T-helper 2 cell treated with Interferon-gamma antibody and Interleukin-4, amounts not matched to agents 5 μg/mL and 100 μg/mL, for 36 hours (primary cell): ENCODE data around the gene BRD1.

Experiments used
- DNase-seq: peaks from one replicate; pipeline ENCODE4 v3.0.0; 2021; ENCODE audit warnings: low spot score
- H3K27ac Mint-ChIP-seq: one replicate; pipeline ENCODE4 v1.8.0; 2021; ENCODE audit warnings: mild to moderate bottlenecking, mixed read lengths
- H3K27me3 Mint-ChIP-seq: one replicate; pipeline ENCODE4 v1.8.0; 2021; ENCODE audit warnings: low read depth, mixed read lengths
- H3K36me3 Mint-ChIP-seq: one replicate; pipeline ENCODE4 v1.8.0; 2021; ENCODE audit warnings: low read depth, mixed read lengths
- H3K4me1 Mint-ChIP-seq: one replicate; pipeline ENCODE4 v1.8.0; 2021; ENCODE audit warnings: low read depth, mixed read lengths
- H3K4me3 Mint-ChIP-seq: one replicate; pipeline ENCODE4 v1.8.0; 2022; ENCODE audit warnings: mild to moderate bottlenecking, moderate library complexity, mixed read lengths
- H3K9me3 Mint-ChIP-seq: one replicate; pipeline ENCODE4 v1.8.0; 2021; ENCODE audit warnings: mixed read lengths

BRD1 gene

GRCh38 chr22:49735411-49735900 is 92.2 kb downstream of the BRD1 start:
- Mint-ChIP-seq H3K4me1 (no peaks in the 10 kb centered on the region), H3K36me3 (no peaks in the 10 kb centered on the region), H3K4me3 (no peak overlapping the region), H3K27me3 (no peaks in the 10 kb centered on the region), H3K9me3 (peaks cover 4% of the 10 kb centered on the region), H3K27ac (no peak overlapping the region)
- no peak for DNase-seq

- Mint-ChIP-seq H3K27ac (no peak overlapping the region), H3K36me3 (no peaks in the 10 kb centered on the region), H3K9me3 (peaks cover 3% of the 10 kb centered on the region), H3K4me3 (no peak overlapping the region), H3K27me3 (peaks cover 2% of the 10 kb centered on the region), H3K4me1 (no peaks in the 10 kb centered on the region)
- no peak for DNase-seq
Observed at GRCh38 chr22:49734882-49735281, 92.8 kb downstream of the BRD1 start.

DNA sequence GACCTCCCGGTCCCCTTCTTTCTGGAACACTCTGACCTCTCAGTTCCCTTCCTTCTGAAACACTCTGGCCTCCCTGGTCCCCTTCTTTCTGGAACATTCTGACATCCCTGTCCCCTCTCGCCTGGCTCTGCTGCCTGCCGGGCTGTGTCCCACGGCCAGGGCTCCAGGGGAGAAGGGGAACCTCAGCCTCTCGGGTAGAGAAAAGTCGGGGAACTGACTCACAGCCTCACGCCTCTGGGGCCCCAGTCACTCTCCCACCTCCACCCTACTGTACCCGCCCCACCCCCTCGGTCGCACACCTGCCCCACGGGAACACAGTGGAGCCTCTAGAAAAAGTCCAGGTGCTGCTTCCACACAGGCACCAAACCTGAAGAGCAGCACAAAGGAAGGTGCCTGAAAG is 93.3 kb downstream of the BRD1 start:
- H3K27me3 Mint-ChIP-seq, result peaks cover 2% of the 10 kb centered on the region
- DNase-seq, result no peak
- H3K36me3 Mint-ChIP-seq, result no peaks in the 10 kb centered on the region
- H3K4me3 Mint-ChIP-seq, result no peak overlapping the region
- H3K27ac Mint-ChIP-seq, result no peak overlapping the region
- no peaks in the 10 kb centered on the region for H3K9me3 Mint-ChIP-seq
- H3K4me1 Mint-ChIP-seq, result no peaks in the 10 kb centered on the region

GRCh38 chr22:49733631-49734030 is 94.0 kb downstream of the BRD1 start:
- Mint-ChIP-seq H3K27me3 (peaks cover 8% of the 10 kb centered on the region), H3K36me3 (no peaks in the 10 kb centered on the region), H3K27ac (no peak overlapping the region), H3K4me1 (no peaks in the 10 kb centered on the region), H3K4me3 (no peak overlapping the region), H3K9me3 (no peaks in the 10 kb centered on the region)
- DNase-seq, result no peak

DNA sequence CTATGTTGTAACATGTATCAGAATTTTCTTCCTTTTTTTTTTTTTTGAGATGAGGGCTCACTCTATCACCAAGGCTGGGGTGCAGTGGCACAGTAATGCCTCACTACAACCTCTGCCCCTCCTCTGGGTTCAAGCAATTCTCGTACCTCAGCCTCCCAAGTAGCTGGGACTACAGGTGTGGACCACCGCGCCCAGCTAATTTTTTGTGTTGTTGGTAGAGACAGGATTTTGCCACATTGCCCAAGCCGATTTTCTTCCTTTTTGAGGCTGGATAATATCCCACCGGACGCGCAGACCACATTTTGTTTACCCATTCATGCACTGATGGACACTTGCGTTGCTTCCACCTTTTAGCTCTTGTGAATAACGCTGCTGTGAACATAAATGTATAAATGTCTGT is 97.0 kb downstream of the BRD1 start:
- Mint-ChIP-seq H3K9me3 (no peaks in the 10 kb centered on the region), H3K27me3 (peaks cover 28% of the 10 kb centered on the region), H3K4me1 (no peaks in the 10 kb centered on the region), H3K4me3 (no peak overlapping the region), H3K27ac (no peak overlapping the region), H3K36me3 (no peaks in the 10 kb centered on the region)
- no peak for DNase-seq

DNA sequence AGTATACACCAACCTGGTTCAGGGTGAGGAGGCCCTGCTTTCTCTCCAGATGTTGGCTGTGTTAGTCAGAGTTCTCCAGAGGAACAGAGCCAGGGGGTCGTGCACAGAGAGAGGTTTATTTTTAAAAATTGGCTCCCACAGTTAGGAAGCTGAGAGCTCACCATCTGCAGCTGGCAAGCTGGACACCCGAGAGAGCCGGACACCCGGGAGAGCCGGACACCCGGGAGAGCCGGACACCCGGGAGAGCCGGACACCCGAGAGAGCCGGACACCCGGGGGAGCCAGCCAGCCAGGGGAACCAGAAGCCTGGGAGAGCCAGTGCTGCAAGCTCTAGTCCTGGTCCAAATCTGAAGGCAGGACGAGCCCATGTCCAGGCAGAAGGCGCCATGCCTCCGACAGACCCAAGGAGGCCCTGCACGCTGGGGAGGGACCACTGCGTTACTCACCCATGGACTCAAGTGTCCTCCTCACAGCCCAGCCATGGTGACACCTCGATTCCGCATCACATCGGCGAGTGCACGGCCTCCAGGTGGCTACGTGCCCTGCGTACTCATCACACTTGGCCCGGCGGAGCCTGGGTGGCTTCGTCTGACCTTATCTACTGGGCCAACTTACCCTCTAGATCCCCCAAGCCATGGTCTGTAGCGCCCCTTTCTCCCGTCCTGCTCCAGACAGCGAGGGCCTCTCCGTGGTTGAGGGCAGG is 99.0 kb downstream of the BRD1 start:
- Mint-ChIP-seq H3K4me1 (peaks cover 3% of the 10 kb centered on the region), H3K4me3 (no peak overlapping the region), H3K27me3 (peaks cover 31% of the 10 kb centered on the region), H3K36me3 (no peaks in the 10 kb centered on the region), H3K9me3 (no peaks in the 10 kb centered on the region), H3K27ac (no peak overlapping the region)
- no peak for DNase-seq

DNA sequence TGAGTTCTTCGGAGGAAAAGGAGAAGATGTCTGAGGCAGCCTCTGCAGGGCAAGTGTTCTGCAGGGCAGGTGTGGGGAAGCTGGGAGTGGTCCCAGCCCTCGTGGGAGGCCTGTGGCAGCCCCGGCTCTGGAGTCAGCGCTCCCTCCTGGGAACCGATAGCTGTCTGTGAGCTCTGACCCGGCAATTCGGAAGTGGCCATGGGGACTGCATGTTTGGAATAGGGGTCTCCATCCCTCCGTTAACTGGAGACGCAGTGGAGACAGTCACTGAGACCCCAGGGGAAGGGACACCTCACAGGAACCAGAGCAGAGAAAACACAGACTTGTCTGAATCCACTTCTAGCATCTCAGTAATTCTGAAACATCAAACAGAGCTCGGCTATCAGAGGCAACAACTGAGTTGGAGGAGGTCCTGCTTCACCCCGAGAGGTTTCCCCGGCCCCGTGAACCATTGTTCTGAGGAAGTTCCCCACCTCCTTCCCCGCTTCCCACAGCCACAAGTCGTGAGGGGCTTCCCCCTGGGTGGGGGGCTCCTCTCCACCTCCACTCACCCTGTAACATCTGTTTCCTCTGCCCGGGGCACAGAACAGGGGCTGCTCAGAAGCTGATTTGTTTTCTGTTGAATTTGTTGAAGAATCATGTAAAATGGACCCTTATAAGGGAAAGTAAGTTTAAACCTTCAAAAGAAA is 99.6 kb downstream of the BRD1 start:
- Mint-ChIP-seq H3K4me1 (peaks cover 7% of the 10 kb centered on the region), H3K27ac (no peak overlapping the region), H3K4me3 (no peak overlapping the region), H3K27me3 (peaks cover 33% of the 10 kb centered on the region), H3K9me3 (no peaks in the 10 kb centered on the region), H3K36me3 (no peaks in the 10 kb centered on the region)
- DNase-seq, result no peak

DNA sequence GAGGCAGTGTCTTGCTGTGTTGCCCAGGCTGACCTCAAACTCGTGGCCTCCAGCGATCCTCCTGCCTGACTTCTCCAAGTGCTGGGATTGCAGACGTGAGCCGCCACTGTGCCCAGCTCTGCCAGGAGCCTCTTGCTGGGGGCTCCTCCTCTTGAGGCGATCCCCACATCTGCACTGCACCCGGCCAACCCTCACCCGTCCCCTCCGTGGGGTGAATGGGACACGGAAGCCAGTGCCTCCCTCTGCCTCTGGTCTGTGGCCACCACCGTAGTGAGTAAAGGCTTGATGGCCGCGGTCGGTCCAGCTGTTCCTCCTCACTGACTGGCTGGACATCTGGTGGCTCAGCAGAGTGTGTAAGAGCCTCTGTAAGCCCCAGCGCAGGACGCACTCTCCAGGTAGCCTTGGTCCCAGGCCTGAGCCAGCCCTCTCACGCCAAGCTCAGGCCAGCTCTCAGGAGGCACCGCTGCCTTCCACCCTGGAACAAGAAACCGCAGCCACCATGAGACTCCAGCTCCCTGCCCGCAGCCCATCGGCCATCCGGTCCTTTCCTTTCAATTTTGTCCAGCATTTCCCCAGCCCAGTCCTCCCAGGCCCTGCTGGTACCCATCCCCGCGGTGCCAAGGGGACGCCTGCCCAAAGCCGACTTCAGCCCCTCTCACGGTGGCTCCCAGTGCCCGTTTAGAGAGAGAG is 100.3 kb downstream of the BRD1 start:
- Mint-ChIP-seq H3K4me1 (peaks cover 7% of the 10 kb centered on the region), H3K27me3 (peaks cover 33% of the 10 kb centered on the region), H3K27ac (no peak overlapping the region), H3K4me3 (no peak overlapping the region), H3K9me3 (no peaks in the 10 kb centered on the region), H3K36me3 (no peaks in the 10 kb centered on the region)
- DNase-seq, result no peak

GRCh38 chr22:49726701-49727101 is 101.0 kb downstream of the BRD1 start:
- no peaks in the 10 kb centered on the region for H3K9me3 Mint-ChIP-seq
- H3K4me3 Mint-ChIP-seq, result no peak overlapping the region
- DNase-seq, result no peak
- no peak overlapping the region for H3K27ac Mint-ChIP-seq
- no peaks in the 10 kb centered on the region for H3K36me3 Mint-ChIP-seq
- peaks cover 7% of the 10 kb centered on the region for H3K4me1 Mint-ChIP-seq
- peaks cover 33% of the 10 kb centered on the region for H3K27me3 Mint-ChIP-seq

- Mint-ChIP-seq H3K9me3 (no peaks in the 10 kb centered on the region), H3K36me3 (no peaks in the 10 kb centered on the region), H3K4me3 (no peak overlapping the region), H3K4me1 (peaks cover 7% of the 10 kb centered on the region), H3K27me3 (peaks cover 33% of the 10 kb centered on the region), H3K27ac (no peak overlapping the region)
- no peak for DNase-seq
Observed at GRCh38 chr22:49726022-49726681, 101.5 kb downstream of the BRD1 start.

DNA sequence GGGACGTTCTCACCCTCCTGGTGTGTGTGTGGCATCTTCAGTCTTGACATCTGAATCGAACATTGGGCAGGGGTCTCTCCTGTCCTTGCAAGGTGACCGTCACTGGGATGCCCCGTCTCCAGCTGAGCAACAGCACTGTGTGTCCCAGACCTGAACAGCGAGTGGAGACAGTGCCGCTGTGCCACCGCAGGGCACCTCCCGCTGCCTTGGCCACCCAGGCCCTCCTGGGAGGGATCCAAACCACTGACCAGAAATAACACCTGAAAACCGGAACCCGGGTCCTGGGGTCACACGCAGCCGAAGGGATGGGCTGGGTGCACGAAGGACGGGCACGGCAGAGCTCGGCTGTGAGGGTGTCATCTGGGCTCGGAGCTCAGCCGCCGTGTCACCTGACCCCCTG is 102.2 kb downstream of the BRD1 start:
- H3K4me1 Mint-ChIP-seq, result peaks cover 7% of the 10 kb centered on the region
- H3K4me3 Mint-ChIP-seq, result no peak overlapping the region
- DNase-seq, result no peak
- peaks cover 33% of the 10 kb centered on the region for H3K27me3 Mint-ChIP-seq
- no peaks in the 10 kb centered on the region for H3K9me3 Mint-ChIP-seq
- H3K27ac Mint-ChIP-seq, result no peak overlapping the region
- H3K36me3 Mint-ChIP-seq, result no peaks in the 10 kb centered on the region

DNA sequence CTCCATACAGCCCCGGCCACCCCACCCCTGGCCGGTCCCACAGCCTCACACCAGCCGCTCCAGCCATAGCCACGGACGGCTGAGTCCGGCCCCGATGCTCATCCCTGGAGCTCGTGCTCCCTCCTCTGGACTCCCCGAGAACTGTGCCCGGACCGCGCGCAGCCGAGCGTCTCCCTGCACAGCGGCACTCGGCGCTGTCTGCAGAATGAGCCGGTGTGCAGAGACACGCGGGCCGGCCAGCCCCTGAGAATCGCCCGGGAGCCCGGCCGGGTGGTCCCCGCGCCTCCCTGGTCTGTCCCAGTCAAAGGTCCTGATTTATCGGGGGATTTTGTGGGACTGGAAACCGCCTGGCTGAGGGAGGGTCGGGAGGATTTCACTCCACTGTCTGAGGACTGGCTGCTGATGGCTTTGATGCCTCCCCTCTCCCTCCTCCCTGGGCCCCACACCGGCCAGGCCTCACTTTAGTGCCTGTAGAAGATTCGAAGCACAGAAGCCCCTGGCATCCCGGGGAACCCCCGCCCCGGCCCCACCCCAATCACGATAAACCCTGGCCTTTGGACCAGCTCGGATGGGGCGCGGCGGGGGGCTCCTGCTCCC is 102.7 kb downstream of the BRD1 start:
- Mint-ChIP-seq H3K9me3 (no peaks in the 10 kb centered on the region), H3K36me3 (no peaks in the 10 kb centered on the region), H3K4me1 (peaks cover 7% of the 10 kb centered on the region), H3K4me3 (peak overlapping the region; percentile 62), H3K27ac (no peak overlapping the region), H3K27me3 (peaks cover 30% of the 10 kb centered on the region)
- DNase-seq, result peak; percentile 68

- no peaks in the 10 kb centered on the region for H3K36me3 Mint-ChIP-seq
- no peaks in the 10 kb centered on the region for H3K9me3 Mint-ChIP-seq
- H3K27ac Mint-ChIP-seq, result peak overlapping the region; percentile 58
- H3K27me3 Mint-ChIP-seq, result peaks cover 29% of the 10 kb centered on the region
- H3K4me1 Mint-ChIP-seq, result peaks cover 7% of the 10 kb centered on the region
- no peak for DNase-seq
- peak overlapping the region; percentile 86 for H3K4me3 Mint-ChIP-seq
Observed at GRCh38 chr22:49724030-49724892, 103.4 kb downstream of the BRD1 start.
